B cell (primary cell): ENCODE results near the gene PSEN1.

ENCODE experiments used
- CTCF ChIP-seq: fragments of 200-600 bp; IDR thresholded peaks from one replicate; pipeline ENCODE4 v1.8.0; 2022; ENCODE audit warnings: antibody characterized with exemption, mild to moderate bottlenecking
- EZH2 ChIP-seq: IDR thresholded peaks from 2 replicates; pipeline ENCODE4 v1.6.1; 2012; ENCODE audit warnings: borderline replicate concordance, low read depth, mild to moderate bottlenecking, moderate library complexity, low read length; ENCODE audit not compliant: insufficient read depth, poor library complexity, severe bottlenecking

GRCh38 chr14:73217411-73217810 is 81.1 kb downstream of the PSEN1 start:
- TF ChIP-seq CTCF (no peak), EZH2 (no peak)
